SH-SY5Y (cell line): ENCODE results near the gene PID1.

Experiments used
- GATA2 ChIP-seq: IDR thresholded peaks from 2 replicates; pipeline ENCODE4 v1.6.1; 2011; ENCODE audit warnings: mild to moderate bottlenecking, low read depth, low read length
- GATA3 ChIP-seq: IDR thresholded peaks from 2 replicates; pipeline ENCODE4 v1.6.1; 2011; ENCODE audit warnings: low read depth, mild to moderate bottlenecking, low read length, moderate library complexity

DNA sequence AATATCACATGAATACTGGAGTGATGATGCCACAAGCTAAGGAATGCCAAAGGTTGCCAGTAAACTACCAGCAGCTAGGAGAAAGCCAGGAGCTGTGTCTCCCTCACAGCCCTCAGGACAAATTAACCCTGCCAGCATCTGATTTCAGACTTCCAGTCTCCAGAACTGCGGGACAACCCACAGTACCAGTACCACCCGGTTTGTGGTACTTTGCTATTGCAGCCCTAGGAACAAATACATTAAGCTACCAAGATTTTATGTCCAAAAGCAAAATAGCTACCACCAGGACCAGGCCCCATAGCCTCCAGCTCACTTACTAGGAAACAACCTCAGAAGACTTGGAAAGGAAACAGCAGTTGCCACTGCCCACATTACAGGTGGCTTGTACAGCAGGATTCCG is 10.0 kb downstream of the PID1 start:
- TF ChIP-seq GATA2 (no peak), GATA3 (no peak)
